ENCODE data around the gene CYP4A22.
"Not testable (repeated sequence)": the region's sequence is repeated elsewhere in the genome, so short reads cannot be mapped to it uniquely, and the experiment has no call there.

Gene CYP4A22

DNA sequence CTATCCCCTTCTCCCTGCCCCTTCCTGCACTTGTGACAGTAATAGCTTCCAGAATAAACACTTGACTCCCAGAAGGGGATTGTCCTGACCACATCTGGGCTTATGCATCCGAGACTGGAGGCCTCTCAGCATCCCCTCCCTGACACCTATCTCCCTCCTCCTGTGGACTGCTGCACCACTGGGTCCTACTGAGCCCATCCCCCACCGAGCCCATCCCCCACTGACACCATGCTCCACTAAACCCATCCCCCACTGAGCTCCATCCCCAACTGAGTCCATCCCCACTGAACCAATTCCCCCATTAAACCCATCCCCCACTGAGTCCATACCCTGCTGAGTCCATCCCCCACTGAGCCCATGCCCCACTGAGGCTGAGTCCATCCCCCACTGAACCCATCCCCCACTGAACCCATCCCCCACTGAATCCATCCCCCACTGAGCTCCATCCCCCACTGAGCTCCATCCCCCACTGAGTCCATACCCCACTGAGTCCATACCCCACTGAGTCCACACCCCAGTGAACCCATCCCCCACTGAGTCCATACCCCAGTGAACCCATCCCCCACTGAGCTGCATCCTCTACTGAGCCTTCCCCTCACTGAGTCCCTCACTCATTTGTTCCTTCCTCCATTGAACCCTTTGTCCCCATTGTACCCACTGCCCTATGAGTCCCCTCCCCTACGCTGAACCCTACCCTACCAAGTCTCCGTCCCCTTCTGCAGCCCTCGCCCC is 47.0 kb downstream of the CYP4A22 start:
- H3K4me3 ChIP-seq (ENCODE audit: low read depth, low read length): no peak overlapping the region

DNA sequence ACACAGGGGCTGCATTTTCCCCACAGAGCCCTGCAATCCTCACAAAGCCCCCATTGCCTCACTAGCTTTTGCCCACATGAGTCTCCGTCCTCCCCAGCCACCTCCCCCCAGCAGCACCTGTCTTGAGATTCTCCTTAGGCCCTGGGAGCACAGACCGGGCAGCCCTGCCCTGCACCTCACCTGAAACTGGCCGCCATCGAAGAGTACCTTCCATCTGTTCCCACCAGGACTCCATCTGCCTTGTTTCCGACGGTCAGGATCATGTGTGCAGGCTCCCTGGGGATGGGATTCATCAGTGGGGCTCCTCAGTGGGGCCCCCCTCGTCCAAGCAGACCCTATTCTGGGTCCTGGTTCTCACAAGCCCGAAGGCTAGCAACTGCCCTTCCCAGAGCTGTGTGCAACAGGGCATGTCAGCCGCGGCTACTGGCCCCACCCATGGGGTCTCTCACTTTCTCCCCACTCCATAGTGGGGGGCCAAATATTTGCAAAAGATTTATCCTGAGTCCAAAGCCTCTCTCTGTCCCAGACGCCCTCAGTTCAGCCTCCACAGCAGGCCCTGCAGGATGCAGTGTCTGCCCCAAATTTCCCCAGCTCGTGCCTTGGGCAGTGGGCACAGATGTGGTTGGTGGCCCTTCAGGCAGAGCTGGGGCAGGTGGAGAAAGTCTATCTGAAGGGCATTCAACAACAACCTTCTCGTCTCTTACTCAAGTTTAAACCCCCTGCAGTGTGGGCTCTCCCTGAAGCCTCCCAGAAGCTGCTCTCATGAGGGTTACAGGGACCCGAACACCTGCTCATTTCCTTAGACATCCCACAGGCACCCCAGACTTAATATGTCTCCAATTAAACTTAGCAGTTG is 47.8 kb downstream of the CYP4A22 start:
- H3K4me3 ChIP-seq (ENCODE audit: low read depth, low read length): no peak overlapping the region

DNA sequence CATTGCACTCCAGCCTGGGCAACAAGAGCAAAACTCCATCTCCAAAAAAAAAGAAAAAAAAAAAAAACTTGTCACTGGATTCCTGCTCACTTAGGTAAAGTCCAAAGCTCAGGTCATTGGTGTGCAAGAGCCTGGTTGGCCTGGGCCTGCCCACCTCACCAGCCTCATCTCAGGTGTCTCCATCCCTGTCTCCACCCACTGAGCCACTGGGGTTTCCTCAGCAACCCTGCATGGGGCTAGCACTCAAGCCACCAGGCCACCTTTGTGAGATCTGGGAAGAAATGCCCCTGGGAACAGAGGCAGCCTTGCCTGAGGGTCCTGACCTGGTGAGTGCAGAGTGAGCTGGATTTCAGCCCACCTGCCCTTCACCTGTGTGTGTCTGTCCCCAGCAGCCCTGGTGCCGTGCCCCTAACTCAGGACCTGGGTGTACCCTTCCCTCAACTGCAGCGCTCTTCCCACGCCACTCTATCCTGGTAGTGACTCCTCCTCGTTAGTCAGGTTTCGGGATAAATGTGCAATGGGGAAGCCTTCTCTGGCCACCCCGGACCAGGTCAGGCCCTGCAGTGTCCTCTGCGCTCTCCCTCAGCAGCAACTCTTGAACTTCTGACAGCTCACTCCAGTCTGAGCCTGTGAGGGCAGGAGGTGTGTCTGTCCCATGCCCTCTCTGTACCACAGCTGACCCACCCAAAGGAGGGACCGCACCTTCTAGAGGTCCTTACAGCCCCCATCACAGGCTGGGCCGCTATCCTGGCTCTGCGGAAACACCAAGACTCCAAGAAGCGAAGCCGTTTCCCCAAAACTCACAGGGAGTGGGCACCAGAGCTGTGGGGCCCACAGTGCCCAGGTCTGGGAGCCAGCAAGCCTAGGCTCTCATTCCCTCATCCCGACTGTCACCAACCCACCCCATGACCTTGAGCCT is 49.3 kb downstream of the CYP4A22 start:
- no peak overlapping the region for H3K4me3 ChIP-seq (ENCODE audit: low read depth, low read length)

DNA sequence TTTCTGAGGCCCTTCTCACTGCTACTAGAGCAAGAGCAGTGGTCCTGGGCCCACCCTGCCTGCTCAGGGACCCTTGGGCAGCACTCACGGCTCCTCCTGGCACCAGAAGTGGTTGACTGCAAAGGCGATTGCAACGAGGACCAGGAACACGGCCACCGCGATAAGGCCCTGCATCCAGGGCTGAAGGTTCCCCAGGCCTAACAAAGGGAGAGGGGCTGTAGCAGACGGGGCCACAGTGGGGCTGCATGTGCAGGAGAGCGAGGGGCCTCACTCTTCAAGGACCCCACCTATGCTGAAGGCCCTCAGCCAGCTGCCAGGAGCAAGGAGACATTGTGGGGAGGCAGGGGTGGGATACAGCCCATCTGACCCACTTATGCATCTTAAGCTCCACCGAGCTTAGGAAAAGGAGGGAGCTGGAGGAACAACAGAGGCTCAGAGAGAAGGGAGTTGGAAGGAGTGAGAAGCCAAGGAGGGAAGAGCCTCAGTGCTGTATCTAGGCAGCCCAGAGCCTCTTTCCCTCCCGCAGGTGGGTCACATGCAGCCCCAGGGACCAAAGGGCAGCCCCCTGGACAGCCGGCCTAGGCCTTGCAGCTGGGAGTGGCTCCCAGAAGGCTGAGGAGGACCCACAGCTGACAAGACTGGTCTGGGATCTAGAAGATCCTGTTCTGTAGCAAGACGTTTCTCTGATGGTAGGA is 50.1 kb downstream of the CYP4A22 start:
- no peak overlapping the region for H3K4me3 ChIP-seq (ENCODE audit: low read depth, low read length)

DNA sequence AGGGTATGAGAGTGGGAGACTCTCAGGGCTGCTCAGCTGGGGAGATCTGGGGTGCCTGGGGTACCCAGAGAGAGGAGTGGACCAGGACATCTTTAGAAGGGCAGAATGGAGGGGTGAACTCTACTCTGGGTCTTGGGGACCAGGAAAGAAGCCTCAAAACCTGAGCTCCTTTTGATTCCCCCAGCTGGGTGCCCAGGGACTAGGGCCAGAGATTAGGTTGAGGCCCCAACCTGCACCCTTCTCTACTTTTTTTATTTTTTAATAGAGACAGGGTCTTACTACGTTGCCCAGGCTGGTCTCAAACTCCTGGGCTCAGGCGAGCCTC is 50.6 kb downstream of the CYP4A22 start:
- H3K4me3 ChIP-seq (ENCODE audit: low read depth, low read length): no peak overlapping the region

DNA sequence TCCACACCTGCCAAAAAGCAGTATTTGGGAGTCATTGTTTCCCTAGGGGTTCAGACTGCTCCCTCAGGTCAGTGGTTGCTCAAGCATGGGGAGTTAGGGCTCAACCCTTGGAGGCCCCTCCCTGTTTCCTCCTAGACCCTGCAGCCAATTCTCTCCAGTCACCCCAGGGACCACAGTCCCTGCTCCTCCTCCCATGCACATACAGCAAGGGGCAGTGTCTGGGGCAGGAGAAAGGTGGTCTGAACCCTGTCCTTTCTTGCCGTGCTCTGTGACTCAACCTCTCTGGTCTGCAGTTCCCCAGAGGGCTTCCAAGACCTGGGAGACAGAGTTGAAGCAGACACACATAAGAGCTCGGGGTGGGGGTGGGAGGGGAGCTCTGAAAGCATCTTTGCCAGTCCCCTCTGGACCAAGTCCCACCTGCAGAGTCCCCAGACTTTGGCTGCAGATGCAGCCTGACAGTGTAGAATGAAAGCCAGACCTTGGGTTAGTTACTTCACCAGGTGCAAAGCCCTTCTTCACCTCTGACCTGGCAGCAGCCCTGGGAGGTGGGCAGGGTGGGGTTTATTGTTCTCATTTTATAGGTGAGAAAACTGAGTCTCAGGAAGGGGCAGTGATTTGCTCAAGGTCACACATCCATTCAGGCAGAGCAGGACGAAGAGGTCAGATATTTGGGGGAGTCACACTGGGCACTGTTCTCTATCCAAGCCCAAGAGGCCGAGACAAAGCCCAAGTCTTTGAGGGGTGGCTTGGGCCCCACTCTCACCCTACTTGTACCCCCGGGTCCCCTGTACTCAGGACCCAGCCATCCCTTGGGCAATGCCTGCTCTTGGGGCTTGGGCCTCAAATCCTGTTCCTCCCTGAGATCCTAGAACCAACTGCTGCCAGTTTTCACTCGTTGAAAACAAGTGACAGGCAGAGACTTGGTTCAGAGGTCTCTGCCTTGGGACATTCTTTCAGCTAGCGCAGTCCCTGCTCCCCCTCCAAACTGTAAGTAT is 51.8 kb downstream of the CYP4A22 start:
- no peak overlapping the region for H3K4me3 ChIP-seq (ENCODE audit: low read depth, low read length)

DNA sequence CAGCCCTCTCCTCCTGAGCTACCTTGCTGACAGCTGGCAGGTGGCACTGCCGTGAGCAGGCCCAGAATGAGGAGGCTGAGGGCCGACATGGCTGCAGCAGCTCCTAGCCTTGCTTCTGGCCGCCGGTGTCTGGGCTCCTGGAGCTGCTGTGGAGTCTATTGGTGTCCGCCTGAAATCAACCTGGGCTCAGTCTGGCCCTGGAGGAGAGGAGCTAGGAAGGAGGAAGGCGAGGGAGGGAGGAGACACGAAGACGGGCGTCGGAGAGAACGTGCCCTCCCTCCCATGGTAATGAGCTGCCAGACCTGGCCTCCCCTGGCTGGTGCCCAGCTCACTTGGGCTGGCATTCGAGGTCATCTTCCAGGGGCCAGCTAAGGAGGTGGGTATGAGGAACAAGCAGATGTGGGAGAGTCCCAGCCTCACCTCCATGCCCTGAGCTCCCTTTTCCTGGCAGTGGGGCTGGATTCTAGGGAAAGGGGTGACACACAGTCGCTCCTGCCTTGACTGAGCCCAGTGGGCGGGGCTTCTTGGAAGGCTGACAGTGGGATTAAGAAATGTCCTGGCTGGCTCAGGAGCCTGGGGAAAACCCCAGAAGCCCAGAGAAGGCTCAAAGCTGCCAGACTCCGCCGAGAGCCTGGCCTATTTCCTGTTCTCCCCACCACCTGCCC is 52.7 kb downstream of the CYP4A22 start, which contains the start of gene PDZK1IP1:
Gene PDZK1IP1 (minus strand): TSS at position 193 of the 665 bp plus-strand sequence. CDS start 104 bp downstream, at position 89.
- H3K4me3 ChIP-seq (ENCODE audit: low read depth, low read length): no peak within 1 kb of the TSS

DNA sequence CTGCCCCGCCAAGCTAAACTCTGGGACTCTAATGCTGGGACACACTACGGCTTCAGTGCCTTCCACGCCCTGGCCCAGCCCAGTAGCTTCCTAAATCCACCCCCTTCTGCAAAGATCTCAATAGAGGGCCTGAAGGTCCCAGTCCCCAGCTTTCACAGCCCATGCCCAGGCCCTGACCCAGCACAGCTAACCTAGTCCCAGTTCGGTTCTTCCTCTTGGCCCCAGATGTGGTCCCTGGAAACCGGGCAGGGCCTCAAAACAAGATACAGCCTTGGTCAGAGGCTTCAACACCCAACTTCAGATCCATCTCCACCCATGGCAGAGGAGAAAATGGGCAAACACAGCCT is 53.2 kb downstream of the CYP4A22 start:
- no peak overlapping the region for H3K4me3 ChIP-seq (ENCODE audit: low read depth, low read length)

DNA sequence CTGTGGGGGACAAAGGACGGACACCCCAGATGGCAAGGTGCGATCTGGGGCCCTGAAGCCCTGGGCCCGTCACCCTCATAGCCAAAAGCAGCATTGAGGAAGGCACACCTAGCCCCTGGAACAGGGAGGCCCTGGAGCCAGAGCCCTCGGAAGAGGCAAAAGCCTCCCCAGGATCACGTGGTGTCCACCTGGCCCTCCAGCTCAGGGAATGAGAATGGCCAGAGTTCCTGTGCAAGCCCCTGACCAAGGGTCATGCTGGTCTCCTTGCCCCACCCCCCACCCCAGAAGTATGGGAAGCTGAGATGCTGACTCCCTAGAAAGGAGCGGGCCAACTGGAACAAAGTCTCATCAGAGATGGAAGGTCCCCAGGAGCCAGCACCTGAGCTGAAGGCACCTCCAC is 53.6 kb downstream of the CYP4A22 start:
- no peak overlapping the region for H3K4me3 ChIP-seq (ENCODE audit: low read depth, low read length)

DNA sequence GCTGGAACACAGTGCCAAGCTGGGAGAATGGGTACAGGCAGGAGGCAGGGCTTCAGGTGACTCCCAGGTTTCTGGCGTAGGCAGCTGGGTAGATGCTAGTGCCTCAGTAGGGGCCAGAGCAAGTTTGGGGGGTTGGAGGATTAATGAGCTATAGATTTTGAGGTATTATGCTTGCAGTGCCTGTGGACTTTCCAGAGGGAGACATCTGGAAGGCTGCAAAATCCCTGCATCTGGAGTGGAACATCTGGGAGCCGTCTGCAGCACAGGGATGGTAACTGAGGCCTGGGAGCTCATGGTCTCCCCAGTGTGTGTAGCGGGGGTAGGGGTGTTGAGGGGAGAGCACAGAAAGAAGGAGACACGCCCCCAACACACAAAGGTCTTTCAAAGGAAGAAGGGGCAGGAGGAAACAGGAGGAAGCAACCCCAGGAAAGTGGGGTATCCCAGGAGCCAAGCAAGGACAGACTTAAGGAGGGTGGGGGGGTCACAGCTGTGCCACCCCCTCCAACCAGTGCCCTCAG is 54.8 kb downstream of the CYP4A22 start:
- H3K4me3 ChIP-seq (ENCODE audit: low read depth, low read length): no peak overlapping the region

DNA sequence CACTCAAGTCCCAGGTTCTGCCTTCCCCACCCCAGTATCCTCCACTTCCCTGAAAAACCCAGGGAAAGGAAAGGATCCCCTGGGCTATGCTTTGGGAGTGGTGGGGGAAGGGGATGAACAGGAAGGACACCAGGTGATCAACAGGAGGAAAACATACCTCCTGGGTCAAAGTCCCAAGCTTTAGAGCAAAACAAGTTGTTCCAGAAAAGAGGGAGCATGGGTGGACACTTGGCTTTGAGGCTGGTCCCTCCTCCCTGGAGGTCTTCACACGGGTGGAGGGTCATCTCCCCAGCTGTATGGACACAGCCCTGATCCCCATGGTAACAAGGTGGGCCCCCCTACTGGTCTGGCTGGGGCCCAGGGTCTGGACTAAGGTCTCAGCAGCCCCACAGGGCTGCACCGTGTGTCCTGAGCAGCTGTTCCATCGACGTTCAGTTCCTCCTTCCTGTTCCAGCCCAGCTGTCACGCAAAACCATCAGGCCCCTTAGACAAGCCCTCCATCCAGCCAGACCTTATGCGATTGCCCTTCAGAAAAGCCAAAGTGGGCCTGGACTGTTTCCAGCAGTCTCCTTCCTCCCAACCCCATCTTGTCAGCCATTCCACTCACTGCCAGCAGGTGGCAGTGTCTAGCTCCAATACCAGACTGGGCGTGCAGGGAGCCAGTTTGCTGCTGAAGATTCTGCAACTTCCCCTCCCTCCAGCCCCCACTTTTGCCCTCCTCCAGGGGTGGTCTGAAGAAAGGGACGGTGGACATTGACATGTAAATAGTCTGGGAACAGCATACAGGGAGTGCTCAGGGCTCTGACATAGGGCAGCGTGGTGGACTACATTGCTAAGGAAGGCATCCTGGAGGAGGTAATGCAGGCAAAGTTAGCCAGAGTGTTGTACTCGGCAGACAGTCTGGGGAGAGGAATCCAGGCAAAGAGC is 55.5 kb downstream of the CYP4A22 start:
- no peak overlapping the region for H3K4me3 ChIP-seq (ENCODE audit: low read depth, low read length)

DNA sequence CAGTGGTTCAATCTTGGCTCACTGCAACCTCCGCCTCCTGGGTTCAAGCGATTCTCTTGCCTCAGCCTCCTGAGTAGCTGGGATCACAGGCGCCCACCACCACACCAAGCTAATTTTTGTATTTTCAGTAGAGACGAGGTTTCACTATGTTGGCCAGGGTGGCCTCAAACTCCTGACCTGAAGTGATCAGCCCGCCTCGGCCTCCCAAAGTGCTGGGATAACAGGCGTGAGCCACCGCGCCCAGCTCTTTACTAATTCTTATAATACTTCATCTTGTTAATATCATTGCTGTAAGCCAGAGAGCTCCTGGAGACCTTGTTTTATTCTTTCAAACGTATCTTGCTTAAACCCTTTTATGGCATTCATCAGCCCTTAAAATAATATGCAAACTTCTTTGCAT is 56.3 kb downstream of the CYP4A22 start:
- not testable (repeated sequence) for H3K4me3 ChIP-seq (ENCODE audit: low read depth, low read length)

DNA sequence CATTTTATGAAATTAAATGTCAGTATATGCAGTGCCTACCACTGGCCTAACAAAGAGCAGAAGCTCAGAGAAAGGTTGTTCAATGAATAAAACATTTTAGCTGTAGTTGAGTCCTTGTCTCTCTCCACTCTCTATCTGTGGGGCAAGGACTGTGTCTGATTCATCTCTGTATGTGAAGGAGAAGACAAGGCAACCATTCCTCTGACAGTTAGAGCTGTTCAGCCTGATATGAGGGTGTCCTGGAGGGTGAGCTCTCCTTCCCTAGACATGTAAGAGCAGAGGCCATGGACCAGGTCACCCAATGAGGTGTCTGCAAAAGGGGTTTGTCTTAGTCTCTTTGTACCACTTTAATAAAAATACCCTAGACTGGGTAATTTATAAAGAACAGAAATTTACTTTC is 57.1 kb downstream of the CYP4A22 start:
- H3K4me3 ChIP-seq (ENCODE audit: low read depth, low read length): no peak overlapping the region

DNA sequence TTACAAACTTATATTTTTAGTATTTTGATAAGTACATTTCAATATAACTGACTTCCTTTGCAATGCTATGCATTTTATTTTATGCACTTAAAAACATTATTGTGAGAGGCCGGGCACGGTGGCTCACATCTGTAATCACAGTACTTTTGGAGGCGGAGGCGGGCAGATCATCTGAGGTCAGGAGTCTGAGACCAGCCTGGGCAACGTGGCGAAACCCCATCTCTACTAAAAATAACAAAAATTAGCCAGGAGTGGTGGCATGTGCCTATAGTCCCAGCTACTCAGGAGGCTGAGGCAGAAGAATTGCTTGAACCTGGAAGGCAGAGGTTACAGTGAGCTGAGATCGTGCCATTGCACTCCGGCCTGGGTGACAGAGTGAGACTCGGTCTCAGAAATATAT is 58.7 kb downstream of the CYP4A22 start:
- not testable (repeated sequence) for H3K4me3 ChIP-seq (ENCODE audit: low read depth, low read length)

DNA sequence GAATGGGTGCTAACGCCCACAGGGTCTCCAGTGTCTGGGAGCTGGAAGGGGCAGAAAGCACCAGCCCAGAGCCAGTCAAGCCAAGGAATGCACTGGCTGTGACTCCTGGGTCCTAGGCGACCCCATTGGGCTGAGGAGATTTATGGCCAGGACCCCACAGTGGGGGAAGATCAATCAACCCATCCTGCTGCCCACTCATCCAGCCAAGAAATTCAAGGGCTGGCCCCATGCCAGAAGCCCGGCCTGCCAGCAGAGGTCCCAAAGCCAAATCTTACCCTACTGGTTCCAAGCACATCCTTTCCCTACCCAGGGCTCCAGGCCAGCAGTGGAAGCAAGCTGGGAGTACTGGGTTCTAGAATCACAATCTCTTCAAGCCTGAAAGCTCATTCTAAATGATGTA is 59.4 kb downstream of the CYP4A22 start:
- no peak overlapping the region for H3K4me3 ChIP-seq (ENCODE audit: low read depth, low read length)

DNA sequence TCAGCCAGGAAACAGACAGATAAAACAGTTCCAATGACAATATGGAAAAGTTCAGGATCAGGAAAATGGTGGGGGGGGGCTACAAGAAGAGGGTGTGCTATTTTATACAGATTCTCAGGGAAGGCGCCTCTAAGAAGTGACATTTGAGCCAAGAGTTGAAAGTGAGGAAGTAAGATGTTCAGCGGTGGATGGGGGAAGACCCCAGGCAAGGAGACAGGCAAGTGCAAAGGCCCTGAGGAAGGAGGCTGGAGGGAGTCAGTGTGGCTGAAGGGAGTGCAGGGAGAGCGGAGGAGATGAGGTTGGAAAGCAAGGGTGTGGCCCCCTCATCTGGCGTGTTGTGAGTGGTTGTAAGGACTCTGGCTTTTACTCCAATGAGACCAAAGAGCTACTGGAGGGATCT is 61.0 kb downstream of the CYP4A22 start:
- no peak overlapping the region for H3K4me3 ChIP-seq (ENCODE audit: low read depth, low read length)

All from iPS-11a (cell line).